GM12872 (cell line): Measurements from ENCODE around the gene NCL.

Source experiments
- TF ChIP-seq, protein P1 (sequence below): IDR thresholded peaks from 3 replicates; pipeline ENCODE4 v1.5.1; 2011; ENCODE audit warnings: low read depth, mild to moderate bottlenecking, low read length, moderate library complexity; ENCODE audit not compliant: insufficient read depth

Gene NCL

DNA sequence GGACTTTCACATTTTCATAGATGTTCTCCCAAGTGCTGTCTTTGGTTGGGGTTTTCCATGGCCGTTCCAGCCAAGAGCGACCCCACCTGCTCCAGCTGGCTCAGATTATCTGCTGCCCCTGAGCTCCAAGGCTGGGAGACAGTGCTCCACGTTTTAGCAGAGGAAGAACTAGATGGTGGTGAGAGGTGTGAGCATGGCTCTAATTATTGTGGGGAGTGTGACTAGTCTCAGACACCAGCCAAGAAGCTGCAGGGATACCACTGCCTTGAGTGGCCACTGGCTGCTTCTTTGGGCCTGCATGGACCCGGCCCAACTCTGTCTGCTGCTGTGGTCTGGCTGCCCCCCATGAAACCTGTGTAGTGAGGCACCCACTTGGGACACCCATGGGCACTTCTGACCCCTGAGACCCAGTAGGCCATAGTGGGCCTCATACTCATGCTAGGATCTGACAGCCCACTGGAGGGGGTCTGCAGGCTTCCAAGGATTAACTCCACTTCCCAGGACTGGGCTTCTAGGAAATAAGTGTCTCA, 2.8 kb upstream of the NCL start:
- TF ChIP-seq, protein P1, sequence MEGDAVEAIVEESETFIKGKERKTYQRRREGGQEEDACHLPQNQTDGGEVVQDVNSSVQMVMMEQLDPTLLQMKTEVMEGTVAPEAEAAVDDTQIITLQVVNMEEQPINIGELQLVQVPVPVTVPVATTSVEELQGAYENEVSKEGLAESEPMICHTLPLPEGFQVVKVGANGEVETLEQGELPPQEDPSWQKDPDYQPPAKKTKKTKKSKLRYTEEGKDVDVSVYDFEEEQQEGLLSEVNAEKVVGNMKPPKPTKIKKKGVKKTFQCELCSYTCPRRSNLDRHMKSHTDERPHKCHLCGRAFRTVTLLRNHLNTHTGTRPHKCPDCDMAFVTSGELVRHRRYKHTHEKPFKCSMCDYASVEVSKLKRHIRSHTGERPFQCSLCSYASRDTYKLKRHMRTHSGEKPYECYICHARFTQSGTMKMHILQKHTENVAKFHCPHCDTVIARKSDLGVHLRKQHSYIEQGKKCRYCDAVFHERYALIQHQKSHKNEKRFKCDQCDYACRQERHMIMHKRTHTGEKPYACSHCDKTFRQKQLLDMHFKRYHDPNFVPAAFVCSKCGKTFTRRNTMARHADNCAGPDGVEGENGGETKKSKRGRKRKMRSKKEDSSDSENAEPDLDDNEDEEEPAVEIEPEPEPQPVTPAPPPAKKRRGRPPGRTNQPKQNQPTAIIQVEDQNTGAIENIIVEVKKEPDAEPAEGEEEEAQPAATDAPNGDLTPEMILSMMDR: no peak

- TF ChIP-seq, protein P1: no peak
Observed at GRCh38 chr2:231464576-231465540, 574 bp upstream of the NCL start.

GRCh38 chr2:231462729-231463465, 1.4 kb downstream of the NCL start:
- TF ChIP-seq, protein P1: no peak

- TF ChIP-seq, protein P1: no peak
Observed at GRCh38 chr2:231461516-231461971, 2.7 kb downstream of the NCL start.

GRCh38 chr2:231460073-231460835, 4.0 kb downstream of the NCL start:
- TF ChIP-seq, protein P1: no peak

DNA sequence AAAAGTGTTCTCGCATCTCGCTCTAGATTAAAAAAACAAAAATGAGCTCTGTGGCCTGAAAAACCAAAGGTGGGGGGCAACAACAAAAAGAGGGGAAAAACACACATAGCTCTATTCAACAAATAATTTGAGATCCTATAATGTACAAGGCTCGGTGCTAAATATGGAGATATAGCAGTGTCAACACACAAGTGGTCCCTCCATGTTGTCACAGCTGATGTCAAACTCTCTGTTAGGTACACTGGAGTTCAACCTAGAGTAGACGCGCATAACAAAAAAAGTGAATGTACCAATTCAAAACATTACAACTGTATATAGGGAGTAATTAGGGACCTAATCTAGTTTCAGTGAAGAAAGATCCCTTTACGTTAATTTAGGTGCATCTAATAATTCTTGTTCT, 5.9 kb downstream of the NCL start:
- TF ChIP-seq, protein P1: no peak

GRCh38 chr2:231457101-231457500, 7.2 kb downstream of the NCL start:
- TF ChIP-seq, protein P1: no peak
